HG03095 (cell line): ENCODE results near the gene PXMP4.
"Not testable (repeated sequence)": the region's sequence is repeated elsewhere in the genome, so short reads cannot be mapped to it uniquely, and the experiment has no call there.

Experiments used
- ATAC-seq: cut with Tn5 transposase; IDR thresholded peaks from one replicate; pipeline ENCODE4 v1.9.1; 2021; ENCODE audit warnings: moderate library complexity; ENCODE audit not compliant: unreplicated experiment

The PXMP4 gene

DNA sequence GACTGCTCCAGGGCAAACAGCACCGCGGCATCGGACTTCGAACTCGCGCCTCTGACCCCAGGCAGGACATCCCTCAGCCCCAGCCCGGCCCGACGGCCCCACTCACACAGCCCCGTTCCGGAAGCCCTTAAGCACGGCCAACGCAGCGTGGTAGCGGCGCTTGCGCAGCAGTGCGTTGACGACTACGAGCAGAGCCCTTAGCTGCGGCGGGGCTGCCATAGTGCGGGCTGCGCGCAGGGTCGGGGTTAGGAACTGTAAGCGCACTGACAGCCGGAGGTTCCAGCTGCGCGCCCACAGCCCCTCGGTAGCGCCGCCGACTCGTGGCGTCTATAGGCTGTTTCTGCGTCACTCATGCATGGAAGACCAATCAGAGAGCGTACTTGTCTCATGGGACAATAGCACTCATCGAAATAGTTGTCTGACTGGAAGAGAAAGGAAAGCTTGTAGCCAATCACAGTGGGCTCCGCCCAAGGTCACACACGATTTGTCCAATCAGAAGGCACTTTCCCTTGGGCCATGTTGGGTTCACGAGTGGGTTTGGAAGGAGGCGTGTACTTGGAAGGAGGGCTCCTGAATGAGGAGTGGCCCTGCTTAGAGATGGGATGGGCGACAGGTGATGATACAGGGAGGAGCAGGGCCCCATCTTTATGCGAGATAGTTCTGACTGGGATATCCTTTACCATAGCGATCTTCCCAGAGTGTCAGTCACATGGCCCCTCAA, at the start of gene PXMP4:
Gene PXMP4 (minus strand): TSS at position 322 of the 721 bp plus-strand sequence. CDS start 103 bp downstream, at position 219.
- ATAC-seq: peak; percentile 95

- ATAC-seq: no peak
Observed at GRCh38 chr20:33769043-33769442, 48.9 kb upstream of the PXMP4 start.

GRCh38 chr20:33767777-33768138, 47.6 kb upstream of the PXMP4 start:
- ATAC-seq: no peak

GRCh38 chr20:33766686-33767085, 46.6 kb upstream of the PXMP4 start:
- ATAC-seq: no peak

DNA sequence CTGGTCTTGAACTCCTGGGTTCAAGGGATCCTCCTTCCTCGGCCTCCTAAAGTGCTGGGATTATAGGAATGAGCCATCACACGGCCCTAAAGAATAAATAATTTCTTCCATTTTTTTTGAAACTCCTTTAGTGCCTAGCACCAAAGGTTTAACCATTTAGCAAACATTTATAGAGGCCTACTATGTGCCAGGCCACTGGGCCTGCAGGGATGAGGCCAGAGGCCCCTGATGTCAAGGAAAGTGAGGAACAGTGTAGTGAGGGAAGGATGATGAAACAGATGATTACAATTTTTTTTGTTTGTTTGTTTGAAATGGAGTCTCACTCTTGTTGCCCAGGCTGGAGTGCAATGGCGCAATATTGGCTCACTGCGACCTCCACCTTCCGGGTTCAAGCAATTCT, 45.5 kb upstream of the PXMP4 start:
- no peak for ATAC-seq

DNA sequence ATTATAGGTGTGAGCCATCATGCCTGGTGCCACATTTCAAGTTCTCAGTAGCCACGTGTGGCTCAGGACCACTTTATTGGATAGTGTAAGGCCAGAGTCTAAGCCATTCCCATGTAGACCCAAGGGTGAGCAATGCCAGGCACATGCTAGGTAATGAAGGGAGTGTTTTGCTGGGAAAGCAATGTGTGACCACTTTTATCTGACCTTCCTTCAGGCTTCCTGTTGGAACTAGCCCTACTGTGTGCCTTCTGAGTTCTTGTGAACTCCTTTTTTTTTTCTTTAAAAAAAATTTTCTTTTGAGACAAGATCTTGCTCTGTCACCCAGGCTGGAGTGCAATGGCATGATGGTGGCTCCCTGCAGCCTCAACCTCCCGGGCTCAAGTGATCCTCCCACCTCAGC, 45.0 kb upstream of the PXMP4 start:
- no peak for ATAC-seq

- ATAC-seq: no peak
Observed at GRCh38 chr20:33761698-33762250, 41.7 kb upstream of the PXMP4 start.

DNA sequence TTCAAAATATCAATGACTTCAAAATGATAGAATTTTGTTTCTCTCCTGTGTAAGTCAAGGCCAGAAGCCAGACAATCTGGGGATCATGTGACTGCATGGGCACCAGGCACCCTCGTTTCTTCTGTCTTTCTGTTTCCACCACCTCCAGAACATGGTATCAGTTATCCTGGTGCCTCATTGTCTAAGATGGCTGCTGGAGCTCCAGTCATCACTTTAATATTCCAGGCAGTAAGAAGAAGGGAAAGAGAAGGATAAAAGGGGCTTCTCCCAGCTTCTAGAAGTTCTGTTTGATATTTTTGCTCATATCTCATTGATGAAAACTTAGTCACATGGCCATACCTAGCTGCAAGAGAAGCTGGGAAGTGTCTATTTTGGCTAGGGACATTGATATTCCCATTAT, 37.3 kb upstream of the PXMP4 start:
- no peak for ATAC-seq

- ATAC-seq: no peak
Observed at GRCh38 chr20:33757046-33757445, 36.9 kb upstream of the PXMP4 start.

DNA sequence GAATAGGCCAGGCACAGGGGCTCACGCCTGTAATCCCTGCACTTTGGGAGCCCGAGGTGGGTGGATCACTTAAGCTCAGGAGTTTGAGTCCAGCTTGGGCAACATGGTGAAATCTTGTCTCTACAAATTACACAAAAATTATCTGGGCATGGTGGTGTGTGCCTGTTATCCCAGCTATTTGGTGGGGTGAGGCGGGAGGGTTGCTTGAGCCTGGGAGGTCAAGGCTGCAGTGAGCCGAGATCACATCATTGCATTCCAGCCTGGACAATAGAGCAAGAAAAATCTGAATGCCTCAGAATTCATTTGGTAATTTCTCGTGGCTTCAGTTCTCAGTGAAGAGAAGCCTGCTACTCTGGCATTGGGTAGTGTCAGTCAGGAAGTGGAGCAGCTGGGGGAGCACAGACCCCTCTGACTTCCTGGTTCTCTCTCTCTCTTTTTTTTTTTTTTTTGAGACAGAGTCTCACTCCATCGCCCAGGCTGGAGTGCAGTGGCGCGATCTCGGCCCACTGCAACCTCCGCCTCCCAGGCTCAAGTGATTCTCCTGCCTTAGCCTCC, 35.9 kb upstream of the PXMP4 start:
- not testable (repeated sequence) for ATAC-seq

DNA sequence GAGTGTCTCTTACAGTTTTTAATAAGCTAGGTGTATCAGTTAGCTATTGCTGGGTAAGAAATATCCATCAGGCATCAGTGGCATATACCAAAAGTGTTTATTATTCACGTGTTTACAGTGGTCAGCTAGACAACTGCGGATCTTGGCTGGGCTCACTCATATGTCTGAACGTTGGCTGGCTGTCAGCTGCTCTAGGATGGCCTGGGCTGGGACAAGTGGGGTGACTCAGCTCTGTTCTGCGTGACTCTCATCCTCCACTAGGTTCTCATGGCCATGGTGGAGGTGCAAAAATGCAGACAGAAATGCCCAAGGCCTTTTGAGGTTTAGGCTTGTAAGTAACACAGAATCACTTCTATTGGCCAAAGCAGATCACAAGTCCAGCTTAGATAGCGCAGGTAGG, 33.7 kb upstream of the PXMP4 start:
- no peak for ATAC-seq

- no peak for ATAC-seq
Observed at GRCh38 chr20:33753143-33753542, 33.0 kb upstream of the PXMP4 start.

DNA sequence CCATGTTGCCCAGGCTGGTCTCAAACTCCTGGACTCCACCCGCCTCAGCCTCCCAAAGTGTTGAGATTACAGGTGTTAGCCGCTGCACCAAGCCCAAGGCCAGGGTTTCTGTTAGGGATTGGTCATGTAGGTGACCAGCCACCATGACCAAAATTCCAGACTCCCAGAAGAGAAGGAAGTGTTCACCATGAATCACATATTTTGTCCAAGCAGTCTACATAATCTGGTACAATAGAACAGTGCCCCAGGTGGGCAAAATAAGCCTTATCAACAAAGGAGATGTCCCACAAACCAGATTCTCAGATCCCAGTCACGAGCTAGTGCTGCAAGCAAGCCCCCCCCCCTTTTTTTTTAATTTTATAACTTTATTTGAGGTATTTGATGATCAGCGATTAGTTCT, 31.7 kb upstream of the PXMP4 start:
- ATAC-seq: no peak

- ATAC-seq: no peak
Observed at GRCh38 chr20:33746325-33746998, 26.4 kb upstream of the PXMP4 start.

DNA sequence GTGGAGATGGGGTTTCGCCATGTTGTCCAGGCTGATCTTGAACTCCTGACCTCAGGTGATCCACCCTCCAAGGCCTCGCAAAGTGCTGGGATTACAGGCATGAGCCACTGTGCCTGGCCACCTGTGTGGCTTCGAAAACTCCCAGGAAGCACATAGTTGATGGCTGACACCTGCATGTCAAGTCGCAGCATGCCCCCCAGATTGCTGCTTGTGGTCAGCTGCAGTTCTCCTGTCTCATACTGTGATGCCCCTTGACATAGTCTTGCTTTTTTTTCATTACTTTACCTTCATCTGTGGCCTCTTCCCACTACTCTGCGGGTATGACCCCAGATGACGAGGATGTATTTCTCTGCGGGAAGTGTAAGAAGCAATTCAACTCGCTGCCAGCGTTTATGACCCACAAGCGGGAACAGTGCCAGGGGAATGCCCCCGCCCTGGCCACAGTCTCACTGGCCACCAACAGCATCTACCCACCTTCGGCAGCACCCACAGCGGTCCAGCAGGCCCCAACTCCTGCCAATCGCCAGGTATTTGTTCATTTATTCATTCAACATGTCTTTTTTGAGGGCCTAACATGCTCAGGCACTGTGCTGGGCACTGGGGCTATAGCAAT, 24.8 kb upstream of the PXMP4 start:
- no peak for ATAC-seq

DNA sequence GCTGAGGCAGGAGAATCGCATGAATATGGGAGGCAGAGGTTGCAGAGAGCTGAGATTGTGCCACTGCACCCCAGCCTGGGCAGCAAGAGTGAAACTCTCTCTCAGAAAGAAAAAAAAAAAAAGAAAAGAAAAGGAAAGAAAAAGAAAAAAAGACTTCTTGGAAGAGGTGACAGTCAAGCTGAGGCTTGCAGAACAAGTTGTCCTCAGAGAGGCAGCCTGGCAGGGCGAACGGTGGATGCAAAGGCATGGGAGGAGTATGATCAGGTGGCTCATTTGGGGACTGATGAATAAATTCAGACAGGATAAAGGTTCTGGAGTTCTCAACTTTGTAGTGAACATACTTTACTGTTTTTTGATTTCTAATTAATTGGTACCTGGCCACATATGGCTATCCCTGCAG, 24.1 kb upstream of the PXMP4 start:
- ATAC-seq: no peak

DNA sequence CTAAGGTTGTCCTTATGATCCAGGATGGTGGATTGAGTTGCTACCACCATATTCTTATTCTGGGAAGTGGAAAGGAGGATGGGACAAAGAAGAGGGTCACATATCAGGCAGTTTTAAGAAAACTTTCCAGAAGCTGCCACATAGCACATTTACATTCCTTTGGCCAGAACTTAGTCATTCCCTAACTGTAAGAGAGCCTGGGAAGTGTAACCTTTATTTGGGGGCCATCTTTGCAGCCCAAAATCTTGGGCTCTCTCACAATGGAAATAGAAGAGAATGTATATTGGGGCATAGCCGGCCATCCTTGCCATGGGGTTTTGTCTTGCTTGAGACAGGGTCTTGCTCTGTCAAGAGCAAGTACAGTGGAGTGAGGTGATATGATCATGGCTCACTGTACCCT, 20.1 kb upstream of the PXMP4 start:
- ATAC-seq: no peak

GRCh38 chr20:33739493-33739892, 19.4 kb upstream of the PXMP4 start:
- no peak for ATAC-seq

GRCh38 chr20:33736962-33737361, 16.9 kb upstream of the PXMP4 start:
- no peak for ATAC-seq

DNA sequence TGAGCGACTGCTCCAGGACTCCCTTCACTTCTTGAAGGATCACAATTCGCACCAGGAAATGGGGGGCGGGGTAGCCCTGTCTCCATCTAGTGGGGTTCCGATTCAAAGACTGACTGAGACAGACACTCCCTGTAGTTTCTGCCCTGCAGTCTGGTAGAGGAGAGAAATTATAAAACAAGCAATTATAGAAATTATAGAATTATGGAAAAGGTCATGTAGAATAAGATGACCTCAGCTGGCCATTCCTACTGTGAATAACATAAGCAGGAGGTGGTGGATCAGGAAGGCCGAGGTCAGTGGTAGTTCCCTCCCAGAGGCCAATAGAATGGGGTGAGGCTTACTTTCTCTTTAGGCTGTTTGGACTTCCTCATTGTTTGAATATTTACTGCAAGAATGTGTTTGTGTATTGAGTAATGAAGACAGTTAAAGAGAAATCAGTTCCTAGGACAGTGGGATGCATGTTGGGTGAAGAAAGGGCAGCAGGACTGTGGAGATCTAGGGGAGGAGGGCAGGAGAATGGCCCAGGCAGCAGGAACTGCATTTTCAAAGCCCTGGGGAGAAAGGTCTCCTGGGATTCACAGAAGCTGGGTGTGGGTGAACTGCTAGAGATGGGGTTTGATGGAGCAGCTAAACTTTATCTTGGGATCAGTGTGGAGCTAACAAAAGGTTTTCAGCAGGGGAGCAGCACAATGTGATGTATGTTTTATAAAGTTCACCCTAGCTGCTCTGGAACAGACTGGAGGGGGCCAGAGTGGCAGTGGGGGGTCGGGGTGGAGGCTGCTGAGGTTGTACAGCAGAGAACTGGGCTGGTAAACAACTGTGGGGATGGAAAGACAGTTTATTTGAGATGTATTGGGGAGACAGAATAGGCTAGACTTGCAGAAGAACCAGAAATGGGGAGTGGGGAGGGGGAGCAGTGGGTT, 13.8 kb upstream of the PXMP4 start:
- ATAC-seq: no peak
